WTC11 (cell line): ENCODE measurements around the gene AFG3L2. TPM values are rescaled to one million over a fixed set of nuclear protein-coding genes. Genes with fewer than 3 reads are reported as not detected.

ENCODE experiments used
- ATAC-seq: fragments of 200-7000 bp; cut with Tn5 transposase; 2 replicates; pipeline ENCODE4 v1.10.0; 2021; ENCODE audit warnings: mild to moderate bottlenecking, moderate library complexity
- CTCF ChIA-PET: fragments of 300-600 bp; sonication (Branson Sonifier 250); formaldehyde crosslinking; loops from one replicate; lab custom pipeline; 2021; ENCODE audit warnings: antibody characterized with exemption; lab: Charles Lee
- POLR2A ChIA-PET: fragments of 350-600 bp; sonication (Branson Sonifier 250); formaldehyde crosslinking; loops from one replicate; lab custom pipeline; 2021; ENCODE audit warnings: antibody characterized with exemption; lab: Charles Lee
- DNase-seq: peaks from one replicate; pipeline ENCODE4 v3.0.0; 2021; ENCODE audit warnings: low spot score
- H3K27ac Mint-ChIP-seq: 2 replicates; pipeline ENCODE4 v1.8.0; 2021; ENCODE audit warnings: mixed read lengths
- H3K27me3 Mint-ChIP-seq: 2 replicates; pipeline ENCODE4 v1.8.0; 2021; ENCODE audit warnings: low read depth, mild to moderate bottlenecking, moderate library complexity, mixed read lengths
- H3K36me3 Mint-ChIP-seq: 2 replicates; pipeline ENCODE4 v1.8.0; 2021; ENCODE audit warnings: mixed read lengths
- H3K4me1 Mint-ChIP-seq: 2 replicates; pipeline ENCODE4 v1.8.0; 2022; ENCODE audit warnings: mixed read lengths
- H3K4me3 Mint-ChIP-seq: 2 replicates; pipeline ENCODE4 v1.8.0; 2021; ENCODE audit warnings: mild to moderate bottlenecking, moderate library complexity, mixed read lengths
- H3K9me3 Mint-ChIP-seq: 2 replicates; pipeline ENCODE4 v1.8.0; 2021; ENCODE audit warnings: mixed read lengths
- AR ChIP-seq: fragments of 250-450 bp; sonication (Bioruptor Pico); IDR thresholded peaks from 2 replicates; pipeline ENCODE4 v1.9.0; 2021; ENCODE audit warnings: mild to moderate bottlenecking
- ATF2 ChIP-seq: sonication (generic); formaldehyde crosslinking; IDR thresholded peaks from 2 replicates; pipeline ENCODE4 v1.8.1; 2022; ENCODE audit warnings: low read depth, missing genetic modification reagents, borderline replicate concordance
- CBFB ChIP-seq: sonication (generic); formaldehyde crosslinking; IDR thresholded peaks from 2 replicates; pipeline ENCODE4 v1.8.1; 2022; ENCODE audit warnings: mild to moderate bottlenecking, low read depth, missing genetic modification reagents
- CTCF ChIP-seq: fragments of 200-600 bp; IDR thresholded peaks from 2 replicates; pipeline ENCODE4 v1.8.0; 2022; ENCODE audit warnings: antibody characterized with exemption
- E2F1 ChIP-seq: sonication (generic); formaldehyde crosslinking; IDR thresholded peaks from 2 replicates; pipeline ENCODE4 v1.8.0; 2022; ENCODE audit warnings: mild to moderate bottlenecking, missing genetic modification reagents
- ERG ChIP-seq: fragments of 250-450 bp; sonication (Bioruptor Pico); IDR thresholded peaks from 2 replicates; pipeline ENCODE4 v1.8.0; 2021; ENCODE audit warnings: mild to moderate bottlenecking
- ESRRA ChIP-seq: sonication (generic); formaldehyde crosslinking; IDR thresholded peaks from 2 replicates; pipeline ENCODE4 v1.8.1; 2022; ENCODE audit warnings: mild to moderate bottlenecking, missing genetic modification reagents, borderline replicate concordance
- FOXJ3 ChIP-seq: sonication (generic); formaldehyde crosslinking; IDR thresholded peaks from 2 replicates; pipeline ENCODE4 v1.9.0; 2021; ENCODE audit warnings: missing genetic modification reagents, mild to moderate bottlenecking, borderline replicate concordance
- GABPB1 ChIP-seq: sonication (generic); formaldehyde crosslinking; IDR thresholded peaks from 2 replicates; pipeline ENCODE4 v1.8.1; 2023; ENCODE audit warnings: mild to moderate bottlenecking, missing genetic modification reagents
- HMGXB4 ChIP-seq: sonication (generic); formaldehyde crosslinking; IDR thresholded peaks from 2 replicates; pipeline ENCODE4 v1.8.1; 2023; ENCODE audit warnings: mild to moderate bottlenecking, moderate library complexity, missing genetic modification reagents
- JUN ChIP-seq: sonication (generic); formaldehyde crosslinking; IDR thresholded peaks from 2 replicates; pipeline ENCODE4 v1.8.0; 2023; ENCODE audit warnings: mild to moderate bottlenecking, missing genetic modification reagents
- MAX ChIP-seq: sonication (generic); formaldehyde crosslinking; IDR thresholded peaks from 2 replicates; pipeline ENCODE4 v1.8.0; 2022; ENCODE audit warnings: mild to moderate bottlenecking, missing genetic modification reagents
- NR2C2 ChIP-seq: sonication (generic); formaldehyde crosslinking; IDR thresholded peaks from 2 replicates; pipeline ENCODE4 v1.8.0; 2022; ENCODE audit warnings: mild to moderate bottlenecking, missing genetic modification reagents
- NR3C1 ChIP-seq: sonication (generic); formaldehyde crosslinking; conservative IDR thresholded peaks from 2 replicates; pipeline ENCODE4 v1.8.1; 2023; ENCODE audit warnings: low read depth, mild to moderate bottlenecking, missing genetic modification reagents
- OVOL2 ChIP-seq: fragments of 250-450 bp; sonication (Bioruptor Pico); IDR thresholded peaks from 2 replicates; pipeline ENCODE4 v1.9.0; 2021; ENCODE audit warnings: mild to moderate bottlenecking, borderline replicate concordance
- RELA ChIP-seq: sonication (generic); formaldehyde crosslinking; IDR thresholded peaks from 2 replicates; pipeline ENCODE4 v1.8.1; 2022; ENCODE audit warnings: missing genetic modification reagents, mild to moderate bottlenecking, borderline replicate concordance
- SMAD4 ChIP-seq: sonication (generic); formaldehyde crosslinking; IDR thresholded peaks from 2 replicates; pipeline ENCODE4 v1.8.0; 2022; ENCODE audit warnings: mild to moderate bottlenecking, missing genetic modification reagents
- SP1 ChIP-seq: sonication (generic); formaldehyde crosslinking; conservative IDR thresholded peaks from 2 replicates; pipeline ENCODE4 v1.8.1; 2022; ENCODE audit warnings: missing genetic modification reagents
- TEAD1 ChIP-seq: sonication (generic); formaldehyde crosslinking; IDR thresholded peaks from 2 replicates; pipeline ENCODE4 v1.8.0; 2022; ENCODE audit warnings: mild to moderate bottlenecking, missing genetic modification reagents
- TP53 ChIP-seq: sonication (generic); formaldehyde crosslinking; IDR thresholded peaks from 2 replicates; pipeline ENCODE4 v1.8.1; 2023; ENCODE audit warnings: mild to moderate bottlenecking, missing genetic modification reagents
- ZNF121 ChIP-seq: sonication (generic); formaldehyde crosslinking; IDR thresholded peaks from 2 replicates; pipeline ENCODE4 v1.8.0; 2023; ENCODE audit warnings: missing genetic modification reagents
- ZNF232 ChIP-seq: sonication (generic); formaldehyde crosslinking; IDR thresholded peaks from 2 replicates; pipeline ENCODE4 v1.8.0; 2022; ENCODE audit warnings: mild to moderate bottlenecking, missing genetic modification reagents
- ZNF423 ChIP-seq: fragments of 250-450 bp; sonication (Bioruptor Pico); IDR thresholded peaks from 2 replicates; pipeline ENCODE4 v2.1.2; 2022; ENCODE audit warnings: mild to moderate bottlenecking, moderate library complexity
- total RNA-seq: library from RNA; stranded (reverse); gene quantifications from 3 replicates; pipeline ENCODE4 v1.2.3, GENCODE V29; 2021

Gene AFG3L2
- total RNA-seq, 1 experiment from 2014 or later: 109 TPM

GRCh38 chr18:12352188-12352587 lies 24.8 kb downstream of the AFG3L2 start:
- DNase-seq (no peak), ATAC-seq (no peak)
- Mint-ChIP-seq H3K27me3 (no peaks in the 10 kb centered on the region), H3K4me1 (no peaks in the 10 kb centered on the region), H3K27ac (no peak overlapping the region), H3K9me3 (no peaks in the 10 kb centered on the region), H3K4me3 (no peak overlapping the region), H3K36me3 (peaks cover 65% of the 10 kb centered on the region)
- ChIA-PET POLR2A (no interaction called here), CTCF (no interaction called here)
- TF ChIP-seq GABPB1 (CRISPR knock-in tag) (no peak), NR2C2 (CRISPR knock-in tag) (no peak), SP1 (CRISPR knock-in tag) (no peak), ZNF423 (CRISPR knock-in tag) (no peak), ZNF232 (CRISPR knock-in tag) (no peak), HMGXB4 (CRISPR knock-in tag) (no peak), OVOL2 (no peak), AR (CRISPR knock-in tag) (no peak), TEAD1 (CRISPR knock-in tag) (no peak), ATF2 (CRISPR knock-in tag) (no peak), NR3C1 (no peak), FOXJ3 (CRISPR knock-in tag) (no peak), ESRRA (CRISPR knock-in tag) (no peak), E2F1 (CRISPR knock-in tag) (no peak), CBFB (CRISPR knock-in tag) (no peak), MAX (CRISPR knock-in tag) (no peak), CTCF (no peak), SMAD4 (CRISPR knock-in tag) (no peak)

GRCh38 chr18:12347895-12348294 lies 29.1 kb downstream of the AFG3L2 start:
- no peak overlapping the region for H3K4me3 Mint-ChIP-seq
- H3K9me3 Mint-ChIP-seq: no peaks in the 10 kb centered on the region
- DNase-seq: no peak
- POLR2A ChIA-PET: no interaction called here
- no peak for ATAC-seq
- CTCF ChIA-PET: interaction anchor here (1.0 kb wide), 1 partner anchor 20 kb away, joined by 3 read pairs; no protein-coding TSS in a partner anchor
- H3K4me1 Mint-ChIP-seq: no peaks in the 10 kb centered on the region
- H3K27ac Mint-ChIP-seq: no peak overlapping the region
- H3K36me3 Mint-ChIP-seq: peaks cover 70% of the 10 kb centered on the region
- no peaks in the 10 kb centered on the region for H3K27me3 Mint-ChIP-seq
- TF ChIP-seq TP53 (CRISPR knock-in tag): no peak
- TF ChIP-seq AR (CRISPR knock-in tag): no peak
- no peak for TF ChIP-seq ZNF121 (CRISPR knock-in tag)
- no peak for TF ChIP-seq ERG (CRISPR knock-in tag)
- no peak for TF ChIP-seq ESRRA (CRISPR knock-in tag)
- TF ChIP-seq RELA (CRISPR knock-in tag): no peak
- no peak for TF ChIP-seq JUN (CRISPR knock-in tag)
